IMR-90 (cell line): Measurements from ENCODE around the gene DTX1. TPM values are rescaled to one million over a fixed set of nuclear protein-coding genes. Genes with fewer than 3 reads are reported as not detected.

ENCODE experiments used
- ATAC-seq: fragments of 200-7000 bp; cut with Tn5 transposase; 2 replicates; pipeline ENCODE4 v1.9.1; 2020; ENCODE audit warnings: low read depth, mild to moderate bottlenecking, moderate library complexity
- BruUV-seq: library from RNA; stranded (reverse); fragments of 400-500 nt; replicated peaks from 2 replicates; lab custom pipeline; 2021; lab: Mats Ljungman, UMichigan
- CTCF ChIA-PET: fragments of 300-600 bp; formaldehyde crosslinking; extraction: SDS; loops from one replicate; lab custom pipeline; 2021; ENCODE audit warnings: antibody characterized with exemption; lab: Yijun Ruan, JAX
- POLR2A ChIA-PET: fragments of 300-600 bp; sonication (Branson Sonifier 250); formaldehyde crosslinking; loops from one replicate; lab custom pipeline; 2022; ENCODE audit warnings: antibody characterized with exemption; ENCODE audit not compliant: unreplicated experiment; lab: Charles Lee
- DNase-seq: peaks from one replicate; pipeline ENCODE4 v3.0.0; 2013
- H2AFZ ChIP-seq: replicated peaks from 2 replicates; pipeline ENCODE3; 2013; ENCODE audit warnings: low read length, mild to moderate bottlenecking; ENCODE audit not compliant: poor library complexity
- H2AK5ac ChIP-seq: 2 replicates; pipeline ENCODE4 v1.6.1; 2013; ENCODE audit warnings: low read depth, low read length, inconsistent platforms
- H2AK9ac ChIP-seq: replicated peaks from 2 replicates; pipeline ENCODE3; 2013; ENCODE audit warnings: mild to moderate bottlenecking, low read depth, low read length, moderate library complexity; ENCODE audit not compliant: poor library complexity
- H2BK120ac ChIP-seq: 2 replicates; pipeline ENCODE4 v1.6.1; 2013; ENCODE audit warnings: low read depth, low read length, inconsistent platforms
- H2BK15ac ChIP-seq: 3 replicates; pipeline ENCODE4 v1.6.1; 2013; ENCODE audit warnings: low read depth, low read length, inconsistent platforms
- H2BK20ac ChIP-seq: 2 replicates; pipeline ENCODE4 v1.6.1; 2013; ENCODE audit warnings: low read depth, mild to moderate bottlenecking, inconsistent platforms, low read length, moderate library complexity
- H2BK5ac ChIP-seq: 2 replicates; pipeline ENCODE4 v1.6.1; 2013; ENCODE audit warnings: mild to moderate bottlenecking, low read depth, low read length, inconsistent platforms; ENCODE audit not compliant: poor library complexity, severe bottlenecking
- H3K14ac ChIP-seq: replicated peaks from 2 replicates; pipeline ENCODE4 v1.6.1; 2013; ENCODE audit warnings: low read depth, low read length, inconsistent platforms
- H3K18ac ChIP-seq: 2 replicates; pipeline ENCODE4 v1.6.1; 2013; ENCODE audit warnings: low read depth, low read length, control low read depth
- H3K23ac ChIP-seq: 2 replicates; pipeline ENCODE4 v1.6.1; 2013; ENCODE audit warnings: low read depth, low read length, inconsistent platforms
- H3K27ac ChIP-seq: 2 replicates; pipeline ENCODE4 v1.5.1; 2013; ENCODE audit warnings: mild to moderate bottlenecking, control low read depth, low read length; ENCODE audit not compliant: insufficient read depth
- H3K27me3 ChIP-seq: 2 replicates; pipeline ENCODE4 v1.6.1; 2013; ENCODE audit warnings: low read length; ENCODE audit not compliant: control insufficient read depth, insufficient read depth
- H3K36me3 ChIP-seq: 2 replicates; pipeline ENCODE4 v1.6.1; 2013; ENCODE audit warnings: low read length, mixed read lengths; ENCODE audit not compliant: control insufficient read depth, insufficient read depth
- H3K4ac ChIP-seq: 2 replicates; pipeline ENCODE4 v1.6.1; 2013; ENCODE audit warnings: low read depth, low read length, inconsistent platforms
- H3K4me1 ChIP-seq: 2 replicates; pipeline ENCODE4 v1.6.1; 2013; ENCODE audit warnings: low read length, mixed read lengths; ENCODE audit not compliant: control insufficient read depth, insufficient read depth
- H3K4me2 ChIP-seq: 2 replicates; pipeline ENCODE4 v1.6.1; 2013; ENCODE audit warnings: low read depth, mild to moderate bottlenecking, control low read depth, low read length, moderate library complexity
- H3K4me3 ChIP-seq: 2 replicates; pipeline ENCODE4 v1.5.1; 2013; ENCODE audit warnings: low read depth, mild to moderate bottlenecking, control low read depth, low read length, moderate library complexity; ENCODE audit not compliant: insufficient read depth
- H3K56ac ChIP-seq: 2 replicates; pipeline ENCODE4 v1.6.1; 2013; ENCODE audit warnings: low read length, inconsistent platforms; ENCODE audit not compliant: insufficient read depth; ENCODE audit errors: extremely low read depth
- H3K79me1 ChIP-seq, 2 experiments: 2 replicates each; pipeline ENCODE4 v1.6.1; 2013; ENCODE audit warnings: low read length in 2 of 2, inconsistent platforms in 1 of 2, low read depth in 1 of 2
- H3K9ac ChIP-seq: 2 replicates; pipeline ENCODE4 v1.6.1; 2013; ENCODE audit warnings: low read depth, low read length, control low read depth
- H3K9me1 ChIP-seq: 2 replicates; pipeline ENCODE4 v1.6.1; 2013; ENCODE audit warnings: low read length, inconsistent platforms; ENCODE audit not compliant: insufficient read depth
- H3K9me3 ChIP-seq: 2 replicates; pipeline ENCODE4 v1.6.1; 2013; ENCODE audit warnings: low read length; ENCODE audit not compliant: control insufficient read depth, insufficient read depth
- H4K20me1 ChIP-seq: 2 replicates; pipeline ENCODE4 v1.6.1; 2013; ENCODE audit warnings: low read length, inconsistent platforms; ENCODE audit not compliant: insufficient read depth
- H4K5ac ChIP-seq: 2 replicates; pipeline ENCODE4 v1.6.1; 2013; ENCODE audit warnings: mild to moderate bottlenecking, low read depth, low read length, control low read depth
- H4K8ac ChIP-seq, 2 experiments: 2 replicates each; pipeline ENCODE4 v1.6.1; 2013; ENCODE audit warnings: low read depth in 2 of 2, low read length in 2 of 2, control low read depth in 1 of 2, inconsistent platforms in 1 of 2
- H4K91ac ChIP-seq: 2 replicates; pipeline ENCODE4 v1.6.1; 2013; ENCODE audit warnings: low read depth, low read length, inconsistent platforms; ENCODE audit not compliant: insufficient read depth
- BHLHE40 ChIP-seq: fragments of 150-350 bp; IDR thresholded peaks from 2 replicates; pipeline ENCODE4 v1.6.1; 2016; ENCODE audit warnings: mild to moderate bottlenecking, low read depth, low read length
- CEBPB ChIP-seq: IDR thresholded peaks from 2 replicates; pipeline ENCODE4 v1.6.1; 2012; ENCODE audit warnings: low read depth, low read length, improper control_type of control experiment
- CHD1 ChIP-seq: IDR thresholded peaks from 2 replicates; pipeline ENCODE4 v1.6.1; 2012; ENCODE audit warnings: low read depth, low read length, improper control_type of control experiment
- MAFK ChIP-seq: IDR thresholded peaks from 2 replicates; pipeline ENCODE4 v1.6.1; 2012; ENCODE audit warnings: low read depth, low read length, improper control_type of control experiment
- NFE2L2 ChIP-seq: fragments of 150-350 bp; IDR thresholded peaks from 2 replicates; pipeline ENCODE4 v1.6.1; 2016; ENCODE audit warnings: low read depth, mild to moderate bottlenecking, low read length
- RAD21 ChIP-seq: IDR thresholded peaks from 2 replicates; pipeline ENCODE4 v1.6.1; 2012; ENCODE audit warnings: low read length, improper control_type of control experiment
- RCOR1 ChIP-seq: IDR thresholded peaks from 2 replicates; pipeline ENCODE4 v1.6.1; 2012; ENCODE audit warnings: mild to moderate bottlenecking, low read length, improper control_type of control experiment; ENCODE audit not compliant: insufficient replicate concordance
- SMC3 ChIP-seq: fragments of 150-350 bp; IDR thresholded peaks from 2 replicates; pipeline ENCODE4 v1.6.1; 2016; ENCODE audit warnings: low read depth, mild to moderate bottlenecking, antibody characterized with exemption, low read length, moderate library complexity
- USF2 ChIP-seq: fragments of 150-350 bp; IDR thresholded peaks from 2 replicates; pipeline ENCODE4 v1.6.1; 2017; ENCODE audit warnings: mild to moderate bottlenecking, antibody characterized with exemption, low read length, low read depth
- WGBS, 2 experiments: methylation state at CpG; one replicate each; pipeline versions ENCODE4 v1.1.5 to v1.1.7; 2013; ENCODE audit warnings: missing lambda C conversion rate in 2 of 2; ENCODE audit not compliant: insufficient read length in 1 of 2; ENCODE audit errors: extremely low coverage in 2 of 2; 5-methylcytosine and 5-hydroxymethylcytosine counted together
- dilution Hi-C: fragments of 300-500 bp; cut with HindIII; formaldehyde crosslinking; loops from one replicate; pipeline ENCODE4 v1.14.3; 2018; ENCODE audit warnings: low sequenced_read_pairs; ENCODE audit not compliant: unreplicated experiment
- in situ Hi-C: fragments of 300-500 bp; cut with MboI; formaldehyde crosslinking; loops from 3 replicates; pipeline ENCODE4 v1.14.3; 2019; ENCODE audit warnings: low sequenced_read_pairs, inconsistent platforms, mixed read lengths
- intact Hi-C: fragments of 100-400 bp; cut with micrococcal nuclease; formaldehyde crosslinking; loops from 2 replicates; pipeline ENCODE4 v1.10.0; 2022
- polyA plus RNA-seq, 3 experiments: library from polyadenylated mRNA; depleted of rRNA; stranded (reverse); fragments of >200 nt; gene quantifications; 2 replicates each; pipeline ENCODE4 v1.2.3, GENCODE V29; 2012; ENCODE audit warnings: low replicate concordance in 1 of 3
- total RNA-seq: library from RNA; depleted of rRNA; stranded (reverse); fragments of >200 nt; gene quantifications from 2 replicates; pipeline ENCODE4 v1.2.3, GENCODE V29; 2012
- TF ChIP-seq, protein P1 (sequence below): conservative IDR thresholded peaks from 2 replicates; pipeline ENCODE4 v1.5.1; 2012; ENCODE audit warnings: mild to moderate bottlenecking, low read depth, low read length, improper control_type of control experiment

DTX1 gene
- total and polyA plus RNA-seq, 2 of the 4 experiments (the other 2 are of a cell fraction): not detected

GRCh38 chr12:113133666-113134065 lies 77.1 kb downstream of the DTX1 start:
- ATAC-seq: no peak
- no peak for TF ChIP-seq BHLHE40
- no peak for TF ChIP-seq USF2
- TF ChIP-seq RCOR1: no peak
- no peak for TF ChIP-seq CHD1
- TF ChIP-seq RAD21: no peak
- TF ChIP-seq SMC3: no peak
- TF ChIP-seq NFE2L2: no peak
- no peak for TF ChIP-seq MAFK
- TF ChIP-seq, protein P1, sequence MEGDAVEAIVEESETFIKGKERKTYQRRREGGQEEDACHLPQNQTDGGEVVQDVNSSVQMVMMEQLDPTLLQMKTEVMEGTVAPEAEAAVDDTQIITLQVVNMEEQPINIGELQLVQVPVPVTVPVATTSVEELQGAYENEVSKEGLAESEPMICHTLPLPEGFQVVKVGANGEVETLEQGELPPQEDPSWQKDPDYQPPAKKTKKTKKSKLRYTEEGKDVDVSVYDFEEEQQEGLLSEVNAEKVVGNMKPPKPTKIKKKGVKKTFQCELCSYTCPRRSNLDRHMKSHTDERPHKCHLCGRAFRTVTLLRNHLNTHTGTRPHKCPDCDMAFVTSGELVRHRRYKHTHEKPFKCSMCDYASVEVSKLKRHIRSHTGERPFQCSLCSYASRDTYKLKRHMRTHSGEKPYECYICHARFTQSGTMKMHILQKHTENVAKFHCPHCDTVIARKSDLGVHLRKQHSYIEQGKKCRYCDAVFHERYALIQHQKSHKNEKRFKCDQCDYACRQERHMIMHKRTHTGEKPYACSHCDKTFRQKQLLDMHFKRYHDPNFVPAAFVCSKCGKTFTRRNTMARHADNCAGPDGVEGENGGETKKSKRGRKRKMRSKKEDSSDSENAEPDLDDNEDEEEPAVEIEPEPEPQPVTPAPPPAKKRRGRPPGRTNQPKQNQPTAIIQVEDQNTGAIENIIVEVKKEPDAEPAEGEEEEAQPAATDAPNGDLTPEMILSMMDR: no peak
- no peak for TF ChIP-seq CEBPB
- no peaks in the 10 kb centered on the region for H3K36me3 ChIP-seq
- no peak overlapping the region for H3K4ac ChIP-seq
- H2BK5ac ChIP-seq: no peak overlapping the region
- no peaks in the 10 kb centered on the region for H3K4me1 ChIP-seq
- H2BK120ac ChIP-seq: no peak overlapping the region
- intact Hi-C loops (no loop called here), dilution Hi-C loops (no loop called here), in situ Hi-C loops (no loop called here)
- no CpG with 5 or more reads among the region's 3 CpGs for WGBS, 2 experiments
- no peaks in the 10 kb centered on the region for H3K9me1 ChIP-seq
- H3K4me2 ChIP-seq: no peak overlapping the region
- no peak overlapping the region for H2AFZ ChIP-seq
- H3K23ac ChIP-seq: no peak overlapping the region
- H3K18ac ChIP-seq: no peak overlapping the region
- H2BK20ac ChIP-seq: no peak overlapping the region
- H3K27me3 ChIP-seq: no peaks in the 10 kb centered on the region; the same call in 1 of the 2 replicates
- H3K9ac ChIP-seq: no peak overlapping the region
- no peak overlapping the region for H3K4me3 ChIP-seq
- no peak overlapping the region for H4K5ac ChIP-seq
- no peak overlapping the region for H4K91ac ChIP-seq
- H2BK15ac ChIP-seq: no peak overlapping the region
- H3K79me1 ChIP-seq: no peaks in the 10 kb centered on the region
- H4K20me1 ChIP-seq: no peaks in the 10 kb centered on the region
- ChIA-PET POLR2A (interaction anchor here (0.5 kb wide), 1 partner anchor 115 kb away, joined by 5 read pairs; no protein-coding TSS in a partner anchor), CTCF (no interaction called here)
- H3K56ac ChIP-seq: no peak overlapping the region
- no peak overlapping the region for H2AK5ac ChIP-seq
- no TSS peak for BruUV-seq
- no peak overlapping the region for H4K8ac ChIP-seq
- no peaks in the 10 kb centered on the region for H3K9me3 ChIP-seq
- no peak overlapping the region for H2AK9ac ChIP-seq
- DNase-seq: no peak
- H3K27ac ChIP-seq: no peak overlapping the region
- no peak overlapping the region for H3K14ac ChIP-seq
